Esophagus squamous epithelium (tissue), 4 donors: ENCODE results near the gene XRCC6.
"Not testable (repeated sequence)": the region's sequence is repeated elsewhere in the genome, so short reads cannot be mapped to it uniquely, and the experiment has no call there.

Experiments
- CTCF ChIP-seq, 6 experiments: fragments of 450-650 bp in 4 of 6; fragments of 200-600 bp in 2 of 6; sonication (generic) in 2 of 6; IDR thresholded peaks; one replicate each; pipeline ENCODE4 v1.5.1; 2016 to 2019; ENCODE audit warnings: antibody characterized with exemption in 6 of 6, mild to moderate bottlenecking in 4 of 6, moderate library complexity in 4 of 6
- POLR2A ChIP-seq, 4 donors: fragments of 450-650 bp; IDR thresholded peaks; one replicate each; pipeline ENCODE4 v1.6.1; 2017; ENCODE audit warnings: antibody characterized with exemption in 4 of 4, mild to moderate bottlenecking in 4 of 4, moderate library complexity in 3 of 4

- TF ChIP-seq POLR2A, CTCF (IDR thresholded peaks at IDR 0.05): not testable (repeated sequence)
Observed at GRCh38 chr22:41631615-41632014, 10.5 kb downstream of the XRCC6 start.
